ENCODE data around the gene KSR2. TPM values are rescaled to one million over a fixed set of nuclear protein-coding genes. Genes with fewer than 3 reads are reported as not detected.

Gene KSR2
- total and polyA plus RNA-seq, 2 of the 4 experiments (the other 2 are of a cell fraction) = not detected

DNA sequence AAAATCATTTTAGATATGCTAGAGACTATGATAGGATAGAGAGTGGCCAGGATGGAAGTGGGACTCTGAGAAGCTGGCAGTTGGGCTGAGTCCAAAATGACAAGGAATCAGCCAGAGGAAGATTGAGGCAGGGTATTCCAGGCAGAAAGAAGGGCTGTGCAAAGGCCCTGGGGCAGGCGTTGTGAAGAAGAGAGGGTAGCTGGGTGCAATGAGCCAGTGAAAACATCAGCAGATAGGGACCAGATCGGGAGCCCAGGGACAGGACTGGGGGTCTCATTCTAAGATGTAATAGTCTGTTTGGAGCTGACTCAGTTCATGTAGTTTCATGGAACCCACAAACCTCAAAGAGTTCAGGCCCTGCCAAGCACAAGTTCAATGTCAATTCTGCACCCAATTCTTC, 126.6 kb downstream of the KSR2 start:
- H3K23ac ChIP-seq (ENCODE audit: low read depth, low read length) = no peak overlapping the region
- no peak overlapping the region for H3K4me3 ChIP-seq (ENCODE audit: insufficient read depth, low read depth, low read length)
- H3K14ac ChIP-seq (replicated peaks; ENCODE audit: low read depth, low read length) = no peak overlapping the region
- in situ Hi-C loops (cut with MboI; ENCODE audit: low sequenced_read_pairs) = loop anchor here (25.0 kb wide), 1 partner anchor 805 kb away; no protein-coding TSS in a partner anchor
- ATAC-seq (ENCODE audit: low read depth) (no peak), DNase-seq (no peak)
- H3K27ac ChIP-seq (ENCODE audit: insufficient read depth, low read length) = no peak overlapping the region
- ChIA-PET POLR2A (ENCODE audit: unreplicated experiment) (no interaction called here), CTCF (no interaction called here)
- H4K20me1 ChIP-seq (ENCODE audit: insufficient read depth, low read length) = no peaks in the 10 kb centered on the region
- H3K36me3 ChIP-seq (ENCODE audit: control insufficient read depth, insufficient read depth, low read length) = no peaks in the 10 kb centered on the region
- no peaks in the 10 kb centered on the region for H3K79me1 ChIP-seq (ENCODE audit: low read depth in 1 of 2, low read length in 2 of 2)
- TF ChIP-seq MAZ (IDR thresholded peaks at IDR 0.05; ENCODE audit: borderline replicate concordance, low read depth, low read length) (no peak), POLR2A (IDR thresholded peaks at IDR 0.05; ENCODE audit: low read depth, low read length) (no peak), CEBPB (IDR thresholded peaks at IDR 0.05; ENCODE audit: low read depth, low read length) (no peak), RAD21 (IDR thresholded peaks at IDR 0.05; ENCODE audit: low read length) (no peak), MAFK (IDR thresholded peaks at IDR 0.05; ENCODE audit: low read depth, low read length) (no peak), SMC3 (IDR thresholded peaks at IDR 0.05; ENCODE audit: low read depth, low read length) (no peak), FOS (IDR thresholded peaks at IDR 0.05; ENCODE audit: low read depth, low read length) (no peak), RFX5 (IDR thresholded peaks at IDR 0.05; ENCODE audit: low read depth, low read length) (no peak)
- intact Hi-C loops (cut with micrococcal nuclease) = no loop called here
- H3K27me3 ChIP-seq (ENCODE audit: control insufficient read depth, insufficient read depth, low read length) = no peaks in the 10 kb centered on the region
- H3K4ac ChIP-seq (ENCODE audit: low read depth, low read length) = no peak overlapping the region
- H3K56ac ChIP-seq (ENCODE audit: extremely low read depth, insufficient read depth, low read length) = no peak overlapping the region
- no peak overlapping the region for H2BK15ac ChIP-seq (ENCODE audit: low read depth, low read length)
- no peak overlapping the region for H2BK120ac ChIP-seq (ENCODE audit: low read depth, low read length)
- H3K9ac ChIP-seq (ENCODE audit: low read depth, low read length) = no peak overlapping the region
- no CpG with 5 or more reads among the region's 2 CpGs for WGBS, 2 experiments (ENCODE audit: extremely low coverage in 2 of 2, insufficient read length in 1 of 2)
- H4K8ac ChIP-seq (ENCODE audit: low read depth in 2 of 2, low read length in 2 of 2) = no peak overlapping the region
- H2AK5ac ChIP-seq (ENCODE audit: low read depth, low read length) = no peak overlapping the region
- no peak overlapping the region for H2BK5ac ChIP-seq (ENCODE audit: low read depth, low read length, poor library complexity, severe bottlenecking)
- no peak overlapping the region for H2BK20ac ChIP-seq (ENCODE audit: low read depth, low read length)
- no peak overlapping the region for H4K5ac ChIP-seq (ENCODE audit: low read depth, low read length)
- H3K9me3 ChIP-seq (ENCODE audit: control insufficient read depth, insufficient read depth, low read length) = no peaks in the 10 kb centered on the region
- no peaks in the 10 kb centered on the region for H3K4me1 ChIP-seq (ENCODE audit: control insufficient read depth, insufficient read depth, low read length)
- BruUV-seq (replicated peaks) = no TSS peak
- no peak overlapping the region for H2AFZ ChIP-seq (replicated peaks; ENCODE audit: low read length, poor library complexity)
- no peak overlapping the region for H4K91ac ChIP-seq (ENCODE audit: insufficient read depth, low read depth, low read length)
- no peak overlapping the region for H3K4me2 ChIP-seq (ENCODE audit: low read depth, low read length)
- H3K9me1 ChIP-seq (ENCODE audit: insufficient read depth, low read length) = no peaks in the 10 kb centered on the region
- H3K18ac ChIP-seq (ENCODE audit: low read depth, low read length) = no peak overlapping the region
- dilution Hi-C loops (cut with HindIII; ENCODE audit: low sequenced_read_pairs, unreplicated experiment) = no loop called here
- H2AK9ac ChIP-seq (replicated peaks; ENCODE audit: low read depth, low read length, poor library complexity) = no peak overlapping the region

All from IMR-90 (cell line).